GM21619 (cell line): ENCODE data around the gene FAM171A1.
"Not testable (repeated sequence)": the region's sequence is repeated elsewhere in the genome, so short reads cannot be mapped to it uniquely, and the experiment has no call there.

Source experiments
- ATAC-seq: cut with Tn5 transposase; IDR thresholded peaks from one replicate; pipeline ENCODE4 v1.9.1; 2021; ENCODE audit not compliant: unreplicated experiment

FAM171A1 gene

GRCh38 chr10:15320522-15321203 lies 50.4 kb downstream of the FAM171A1 start:
- ATAC-seq, result no peak

DNA sequence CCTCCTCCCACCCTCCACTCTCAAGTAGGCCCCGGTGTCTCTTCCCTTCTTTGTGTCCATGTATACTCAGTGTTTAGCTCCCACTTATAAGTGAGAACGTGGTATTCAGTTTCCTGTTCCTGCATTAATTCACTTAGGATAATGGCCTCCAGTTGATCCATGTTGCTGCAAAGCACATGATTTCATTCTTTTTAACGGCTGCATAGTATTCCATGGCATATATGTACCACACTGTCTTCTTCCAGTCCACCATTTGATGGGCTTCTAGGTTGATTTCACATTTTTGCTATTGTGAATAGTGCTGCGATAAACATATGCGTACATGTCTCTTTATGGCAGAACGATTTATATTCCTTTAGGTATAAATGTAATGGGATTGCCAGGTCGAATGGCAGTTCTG lies 51.0 kb downstream of the FAM171A1 start:
- no peak for ATAC-seq

DNA sequence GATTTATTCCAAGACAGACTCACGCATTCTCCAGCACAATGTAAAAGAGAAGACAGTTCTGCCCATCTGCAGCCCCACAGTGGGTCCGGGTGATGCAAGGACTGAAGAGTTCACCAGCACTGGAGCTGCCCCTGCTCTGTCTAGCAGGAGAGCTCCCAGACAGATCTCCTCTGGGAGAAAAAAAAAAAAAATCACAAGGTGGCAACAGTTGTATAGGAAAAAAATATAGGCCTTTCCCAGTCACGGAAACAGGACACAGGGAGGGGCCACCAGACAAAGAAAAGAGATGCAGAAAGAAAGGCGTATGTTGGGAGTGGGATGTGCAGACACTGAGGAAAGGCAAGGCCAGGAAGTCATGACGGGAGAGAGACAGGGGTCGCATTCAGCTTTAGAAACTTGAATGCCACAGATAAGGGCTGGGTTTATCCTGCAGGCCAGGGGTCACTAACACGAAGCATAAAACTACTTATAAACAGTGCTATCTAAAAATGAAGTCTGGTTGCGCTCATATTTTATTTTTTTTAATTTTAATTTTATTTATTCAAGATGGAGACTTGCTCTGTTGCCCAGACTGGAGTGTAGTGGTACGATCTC lies 54.1 kb downstream of the FAM171A1 start:
- no peak for ATAC-seq

- no peak for ATAC-seq
Measured at GRCh38 chr10:15316145-15316544, 54.9 kb downstream of the FAM171A1 start.

GRCh38 chr10:15315286-15315685 lies 55.8 kb downstream of the FAM171A1 start:
- ATAC-seq, result no peak

- no peak for ATAC-seq
Measured at GRCh38 chr10:15314482-15315045, 56.5 kb downstream of the FAM171A1 start.

DNA sequence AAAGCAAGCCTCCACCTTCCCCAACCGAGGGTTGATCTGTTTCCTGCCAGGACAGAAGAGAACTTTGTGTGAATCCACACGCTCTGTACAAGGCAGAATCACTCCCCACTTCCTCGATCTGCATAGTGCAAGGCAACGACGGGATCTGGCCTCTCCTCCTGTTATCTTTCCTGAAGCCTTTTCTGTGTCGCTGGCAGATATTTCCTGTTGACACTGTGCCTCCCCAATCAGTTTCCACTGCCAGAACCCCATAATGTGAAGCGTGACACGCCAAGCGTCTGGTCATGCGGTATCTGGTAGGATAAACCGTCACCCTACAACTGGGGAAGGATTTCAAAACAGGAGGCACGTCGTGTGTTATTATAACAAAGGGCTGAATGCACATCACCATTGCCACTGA lies 57.2 kb downstream of the FAM171A1 start:
- no peak for ATAC-seq

DNA sequence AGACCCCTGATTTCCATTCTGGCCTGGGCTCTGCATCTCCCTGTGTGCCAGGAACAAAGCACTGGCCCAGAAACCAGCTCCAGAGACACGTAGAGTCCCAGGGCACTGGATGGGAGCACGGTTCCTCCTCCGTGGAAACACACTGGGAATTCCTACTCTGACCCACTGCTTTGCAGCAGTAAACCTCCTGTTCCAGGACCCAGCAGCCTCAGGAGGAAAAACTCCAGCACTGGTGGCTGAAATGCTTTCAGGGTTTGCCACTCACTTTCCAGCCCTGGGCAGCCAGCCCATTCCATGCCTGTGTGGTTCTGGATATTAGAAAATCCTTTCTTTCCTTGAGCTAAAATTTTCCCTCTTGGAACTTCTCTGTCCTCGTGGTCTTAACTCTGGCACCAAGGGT lies 58.0 kb downstream of the FAM171A1 start:
- ATAC-seq, result no peak

GRCh38 chr10:15311569-15312280 lies 59.4 kb downstream of the FAM171A1 start:
- ATAC-seq, result no peak

DNA sequence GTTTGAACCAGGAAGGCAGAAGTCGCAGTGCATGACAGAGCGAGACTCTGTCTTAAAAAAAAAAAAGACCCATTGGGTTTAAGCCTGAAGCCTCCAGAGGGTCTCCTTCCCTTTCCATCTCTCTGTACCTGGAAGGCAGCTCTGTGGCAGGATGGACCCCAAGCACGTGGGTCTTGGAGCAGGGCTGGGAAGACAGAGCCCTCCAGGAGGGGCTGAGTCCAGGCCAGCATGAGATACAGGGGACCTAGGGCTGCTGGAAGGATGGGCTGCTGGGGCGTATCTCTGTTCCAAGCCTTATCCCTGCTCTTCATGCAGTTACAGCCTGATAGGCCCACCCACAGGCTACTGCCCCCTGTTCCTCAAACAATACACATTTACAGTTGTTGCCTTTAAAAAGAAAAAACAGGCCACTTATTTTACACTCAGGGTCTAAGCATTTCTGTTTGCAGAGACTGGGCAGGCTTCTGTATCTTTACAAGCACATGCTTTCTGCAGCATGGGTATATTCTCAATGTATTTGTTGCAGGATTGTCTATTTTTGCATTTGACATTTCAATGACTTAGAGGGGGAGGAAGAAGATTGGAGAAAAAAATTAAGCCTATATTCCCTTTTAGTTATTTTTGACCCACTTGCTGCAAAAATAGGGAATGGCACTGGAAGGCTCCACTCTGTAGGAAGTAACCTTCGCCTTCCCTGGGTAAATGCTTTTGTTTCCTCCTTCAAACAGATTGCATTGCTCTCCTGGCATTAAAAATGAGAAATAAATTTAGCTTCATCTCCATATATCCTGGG lies 60.1 kb downstream of the FAM171A1 start:
- ATAC-seq, result no peak

- ATAC-seq, result no peak
Measured at GRCh38 chr10:15309221-15309620, 61.9 kb downstream of the FAM171A1 start.

DNA sequence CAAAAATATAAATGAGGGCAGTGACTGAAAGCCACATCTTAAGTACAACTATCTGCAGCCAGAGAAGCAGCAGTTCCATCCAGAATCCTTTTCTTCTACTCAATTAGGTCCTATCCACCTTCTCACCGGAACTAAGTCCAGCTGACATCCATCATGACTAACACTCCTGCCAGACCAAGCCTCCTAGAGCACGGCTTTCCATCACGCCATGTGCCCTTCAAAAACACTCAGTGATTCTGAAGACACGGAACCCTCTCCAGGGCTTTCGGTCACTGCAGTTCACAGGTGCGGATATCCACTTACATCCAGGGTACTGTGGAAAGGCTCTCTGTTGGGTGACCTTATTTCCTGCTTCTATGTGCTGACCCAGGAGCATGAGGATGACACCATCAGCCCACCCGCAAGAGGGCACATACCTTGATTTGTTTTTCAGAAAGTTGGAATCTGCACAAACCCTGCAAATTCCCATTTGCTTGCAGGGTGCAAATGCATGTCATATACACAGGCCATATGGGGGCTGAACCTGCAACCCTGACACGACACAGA lies 64.3 kb downstream of the FAM171A1 start:
- no peak for ATAC-seq

- ATAC-seq, result no peak
Measured at GRCh38 chr10:15305634-15306033, 65.5 kb downstream of the FAM171A1 start.

DNA sequence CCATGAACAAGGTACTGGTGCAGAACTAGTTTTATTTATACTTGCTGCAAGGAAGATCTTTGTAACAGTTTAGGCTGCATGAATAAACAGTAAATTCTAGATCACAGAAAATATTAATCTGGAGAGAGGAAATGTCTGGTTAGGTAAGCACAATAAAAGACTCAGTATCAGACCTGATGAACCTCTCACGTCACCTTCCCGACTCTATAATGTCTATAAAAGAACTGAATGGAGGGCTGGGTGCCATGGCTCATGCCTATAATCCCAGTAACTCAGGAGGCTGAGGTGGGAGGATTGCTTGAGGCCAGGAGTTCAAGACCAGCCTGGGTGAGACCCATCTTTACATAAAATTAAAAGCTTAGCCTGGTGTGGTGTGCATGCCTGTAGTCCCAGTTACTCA lies 65.9 kb downstream of the FAM171A1 start:
- no peak for ATAC-seq

DNA sequence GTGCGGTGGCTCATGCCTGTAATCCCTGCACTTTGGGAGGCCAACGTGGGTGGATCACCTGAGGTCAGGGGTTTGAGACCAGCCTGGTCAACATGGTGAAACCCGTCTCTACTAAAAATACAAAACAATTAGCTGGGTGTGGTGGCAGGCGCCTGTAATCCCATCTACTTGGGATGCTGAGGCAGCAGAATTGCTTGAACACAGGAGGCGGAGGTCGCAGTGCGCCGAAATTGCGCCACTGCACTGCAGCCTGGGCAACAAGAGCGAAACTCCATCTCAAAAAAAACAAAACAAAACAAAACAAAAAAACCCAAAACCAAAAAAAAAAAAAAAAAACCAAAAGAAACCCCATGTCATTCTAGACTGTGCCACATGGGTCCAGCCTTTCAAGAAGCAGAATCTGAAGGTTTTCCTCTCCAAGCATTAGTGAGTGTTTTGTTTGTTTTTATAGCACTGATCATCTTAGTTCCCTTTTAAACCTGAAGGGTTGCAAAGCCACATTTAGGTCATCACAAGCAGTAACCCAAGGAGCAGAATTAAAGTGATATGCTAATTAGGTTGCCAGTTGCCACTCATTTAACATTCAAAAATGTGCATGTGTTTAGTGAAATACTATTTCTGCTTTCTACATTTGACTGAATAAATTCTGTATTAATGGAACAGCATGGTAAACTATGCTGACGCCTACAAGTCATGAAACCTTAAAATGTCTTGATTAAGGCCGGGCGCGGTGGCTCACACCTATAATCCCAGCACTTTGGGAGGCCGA lies 68.7 kb downstream of the FAM171A1 start:
- not testable (repeated sequence) for ATAC-seq

GRCh38 chr10:15300697-15301096 lies 70.4 kb downstream of the FAM171A1 start:
- no peak for ATAC-seq

DNA sequence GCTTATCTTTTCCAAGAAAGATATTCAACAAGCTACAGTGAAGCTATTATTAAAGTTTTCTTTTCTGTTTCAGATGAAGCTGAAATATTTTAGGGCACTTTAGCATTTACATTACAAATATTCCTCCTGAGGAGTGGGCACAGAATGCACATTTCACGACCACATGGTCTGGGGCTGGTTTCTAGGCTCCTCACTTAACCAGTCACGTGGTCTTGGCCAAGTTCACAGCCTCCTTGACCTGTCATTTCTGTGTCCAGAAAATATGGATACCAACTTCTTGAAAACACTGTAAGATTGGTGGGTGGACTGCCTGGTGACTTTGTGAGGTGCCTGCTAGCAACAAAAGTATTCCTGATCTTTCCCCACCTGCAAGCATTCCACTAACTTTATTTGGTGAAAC lies 70.9 kb downstream of the FAM171A1 start:
- ATAC-seq, result no peak

- no peak for ATAC-seq
Measured at GRCh38 chr10:15296701-15297100, 74.4 kb downstream of the FAM171A1 start.

GRCh38 chr10:15295537-15296325 lies 75.4 kb downstream of the FAM171A1 start:
- no peak for ATAC-seq
